ENCODE results near the gene SERPINA3.

DNA sequence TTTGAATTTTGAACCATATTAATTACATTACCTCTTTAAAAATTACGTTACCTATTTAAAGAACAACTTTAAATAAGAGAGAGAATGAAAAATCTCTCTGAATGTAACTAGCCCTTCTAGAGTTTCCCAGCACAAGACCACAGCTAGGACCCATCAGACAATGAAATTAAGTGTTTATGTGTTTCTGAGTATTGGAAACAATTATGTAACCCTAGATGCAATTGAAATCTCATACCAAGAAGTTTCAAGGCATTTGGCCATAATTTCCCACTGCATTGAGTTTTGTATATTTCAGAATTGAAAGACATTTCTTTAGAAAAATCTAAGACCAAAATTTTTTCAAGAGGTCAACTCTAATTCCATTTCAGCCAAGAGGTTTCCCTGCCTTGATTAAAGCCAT lies 47.1 kb downstream of the SERPINA3 start:
- TF ChIP-seq, protein P1, sequence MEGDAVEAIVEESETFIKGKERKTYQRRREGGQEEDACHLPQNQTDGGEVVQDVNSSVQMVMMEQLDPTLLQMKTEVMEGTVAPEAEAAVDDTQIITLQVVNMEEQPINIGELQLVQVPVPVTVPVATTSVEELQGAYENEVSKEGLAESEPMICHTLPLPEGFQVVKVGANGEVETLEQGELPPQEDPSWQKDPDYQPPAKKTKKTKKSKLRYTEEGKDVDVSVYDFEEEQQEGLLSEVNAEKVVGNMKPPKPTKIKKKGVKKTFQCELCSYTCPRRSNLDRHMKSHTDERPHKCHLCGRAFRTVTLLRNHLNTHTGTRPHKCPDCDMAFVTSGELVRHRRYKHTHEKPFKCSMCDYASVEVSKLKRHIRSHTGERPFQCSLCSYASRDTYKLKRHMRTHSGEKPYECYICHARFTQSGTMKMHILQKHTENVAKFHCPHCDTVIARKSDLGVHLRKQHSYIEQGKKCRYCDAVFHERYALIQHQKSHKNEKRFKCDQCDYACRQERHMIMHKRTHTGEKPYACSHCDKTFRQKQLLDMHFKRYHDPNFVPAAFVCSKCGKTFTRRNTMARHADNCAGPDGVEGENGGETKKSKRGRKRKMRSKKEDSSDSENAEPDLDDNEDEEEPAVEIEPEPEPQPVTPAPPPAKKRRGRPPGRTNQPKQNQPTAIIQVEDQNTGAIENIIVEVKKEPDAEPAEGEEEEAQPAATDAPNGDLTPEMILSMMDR (conservative IDR thresholded peaks at IDR 0.05), result no peak
- no peak for TF ChIP-seq EZH2 (IDR thresholded peaks at IDR 0.05; ENCODE audit: low read depth)
